SH-SY5Y (cell line): ENCODE data around the gene SWAP70.

Experiments
- GATA2 ChIP-seq: IDR thresholded peaks from 2 replicates; pipeline ENCODE4 v1.6.1; 2011; ENCODE audit warnings: mild to moderate bottlenecking, low read depth, low read length
- GATA3 ChIP-seq: IDR thresholded peaks from 2 replicates; pipeline ENCODE4 v1.6.1; 2011; ENCODE audit warnings: low read depth, mild to moderate bottlenecking, low read length, moderate library complexity

DNA sequence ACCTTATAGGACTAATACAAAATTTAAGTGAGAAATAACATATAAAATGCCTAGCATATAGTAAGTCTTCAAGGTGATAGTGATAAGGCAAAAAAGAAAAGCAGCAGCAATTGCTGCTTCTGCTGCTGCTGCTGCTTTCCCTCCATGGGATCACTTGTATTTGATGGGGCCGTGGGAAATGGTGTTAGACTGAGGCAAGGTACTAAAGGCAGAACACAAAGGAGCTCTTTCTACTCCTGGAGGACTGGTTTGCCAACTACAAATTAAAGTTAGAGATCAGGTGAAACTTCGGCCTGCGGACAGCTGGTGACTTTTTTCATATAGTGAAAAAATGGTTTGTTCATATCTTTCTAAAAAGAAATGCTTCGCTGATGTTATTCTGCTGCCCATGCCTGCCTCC, 46.3 kb downstream of the SWAP70 start:
- TF ChIP-seq GATA3 (no peak), GATA2 (no peak)
